HG02885 (cell line): ENCODE measurements around the gene ATP4A.
"Not testable (repeated sequence)": the region's sequence is repeated elsewhere in the genome, so short reads cannot be mapped to it uniquely, and the experiment has no call there.

Experiments used
- ATAC-seq: cut with Tn5 transposase; IDR thresholded peaks from one replicate; pipeline ENCODE4 v1.9.1; 2021; ENCODE audit warnings: mild to moderate bottlenecking; ENCODE audit not compliant: unreplicated experiment, poor library complexity

Gene ATP4A

GRCh38 chr19:35563207-35563829, at the start of gene ATP4A:
ATP4A (minus strand) TSS chr19:35563658; CDS start chr19:35563629, 29 bp downstream.
- ATAC-seq: no peak

GRCh38 chr19:35612559-35613321, 49.3 kb upstream of the ATP4A start, which contains the start of gene HAUS5:
HAUS5 (plus strand) TSS chr19:35612735; CDS start chr19:35612795, 60 bp downstream.
- ATAC-seq: peak; percentile 80

- no peak for ATAC-seq
Observed at GRCh38 chr19:35612224-35612558, 48.7 kb upstream of the ATP4A start.

GRCh38 chr19:35609851-35610353, 46.4 kb upstream of the ATP4A start:
- no peak for ATAC-seq

GRCh38 chr19:35608251-35608650, 44.8 kb upstream of the ATP4A start:
- no peak for ATAC-seq

- no peak for ATAC-seq
Observed at GRCh38 chr19:35607661-35608060, 44.2 kb upstream of the ATP4A start.

GRCh38 chr19:35607170-35607569, 43.7 kb upstream of the ATP4A start:
- not testable (repeated sequence) for ATAC-seq

- not testable (repeated sequence) for ATAC-seq
Observed at GRCh38 chr19:35604436-35604835, 41.0 kb upstream of the ATP4A start.

- ATAC-seq: no peak
Observed at GRCh38 chr19:35601971-35602370, 38.5 kb upstream of the ATP4A start.

GRCh38 chr19:35596366-35596999, 33.0 kb upstream of the ATP4A start:
- no peak for ATAC-seq

GRCh38 chr19:35595928-35596327, 32.5 kb upstream of the ATP4A start:
- ATAC-seq: no peak

GRCh38 chr19:35595026-35595425, 31.6 kb upstream of the ATP4A start:
- not testable (repeated sequence) for ATAC-seq

- no peak for ATAC-seq
Observed at GRCh38 chr19:35592226-35592625, 28.8 kb upstream of the ATP4A start.

- no peak for ATAC-seq
Observed at GRCh38 chr19:35590875-35591274, 27.4 kb upstream of the ATP4A start.

- ATAC-seq: no peak
Observed at GRCh38 chr19:35587321-35587720, 23.9 kb upstream of the ATP4A start.

- ATAC-seq: no peak
Observed at GRCh38 chr19:35585848-35586247, 22.4 kb upstream of the ATP4A start, which contains the start of gene PMIS2. PMIS2 (plus strand) TSS chr19:35586173; CDS start chr19:35586260, 87 bp downstream.

GRCh38 chr19:35582760-35583159, 19.3 kb upstream of the ATP4A start:
- ATAC-seq: no peak

GRCh38 chr19:35578707-35579106, 15.2 kb upstream of the ATP4A start:
- ATAC-seq: no peak

GRCh38 chr19:35577918-35578317, 14.5 kb upstream of the ATP4A start:
- ATAC-seq: no peak

- no peak for ATAC-seq
Observed at GRCh38 chr19:35571406-35571965, 8.0 kb upstream of the ATP4A start.

- ATAC-seq: no peak
Observed at GRCh38 chr19:35569281-35569781, 5.9 kb upstream of the ATP4A start.
